MCF 10A (cell line): ENCODE data around the gene ZNF362. TPM values are rescaled to one million over a fixed set of nuclear protein-coding genes. Genes with fewer than 3 reads are reported as not detected.

Experiments used
- BruUV-seq: library from RNA; stranded (reverse); fragments of 400-500 nt; replicated peaks from 2 replicates; lab custom pipeline; 2021; lab: Mats Ljungman, UMichigan
- CTCF ChIA-PET: fragments of 300-600 bp; sonication (Branson Sonifier 250); formaldehyde crosslinking; extraction: SDS; loops from one replicate; lab custom pipeline; 2021; ENCODE audit warnings: antibody characterized with exemption, inconsistent platforms; lab: Yijun Ruan, JAX
- POLR2A ChIA-PET: fragments of 300-600, 350-650 bp; sonication (Branson Sonifier 250); formaldehyde crosslinking; extraction: SDS; loops from one replicate; lab custom pipeline; 2020; ENCODE audit warnings: antibody characterized with exemption, inconsistent platforms; lab: Yijun Ruan, JAX
- DNase-seq: peaks from one replicate; pipeline ENCODE4 v3.0.0-alpha.2; 2018; ENCODE audit not compliant: unreplicated experiment
- H3K27ac Mint-ChIP-seq: one replicate; pipeline ENCODE4 v1.8.0; 2022; ENCODE audit warnings: mild to moderate bottlenecking, low read depth, mixed read lengths; ENCODE audit not compliant: unreplicated experiment
- H3K27me3 Mint-ChIP-seq: one replicate; pipeline ENCODE4 v1.8.0; 2022; ENCODE audit warnings: mixed read lengths; ENCODE audit not compliant: insufficient read depth, unreplicated experiment
- H3K36me3 Mint-ChIP-seq: one replicate; pipeline ENCODE4 v1.8.0; 2022; ENCODE audit warnings: mild to moderate bottlenecking, moderate library complexity, mixed read lengths; ENCODE audit not compliant: insufficient read depth, unreplicated experiment
- H3K4me1 Mint-ChIP-seq: one replicate; pipeline ENCODE4 v1.8.0; 2022; ENCODE audit warnings: mixed read lengths; ENCODE audit not compliant: insufficient read depth, unreplicated experiment
- H3K4me3 Mint-ChIP-seq: one replicate; pipeline ENCODE4 v1.8.0; 2022; ENCODE audit warnings: mild to moderate bottlenecking, moderate library complexity, mixed read lengths; ENCODE audit not compliant: unreplicated experiment
- H3K9me3 Mint-ChIP-seq: one replicate; pipeline ENCODE4 v1.8.0; 2022; ENCODE audit warnings: mixed read lengths; ENCODE audit not compliant: unreplicated experiment
- CTCF ChIP-seq: fragments of 200-600 bp; IDR thresholded peaks from one replicate; pipeline ENCODE4 v1.8.0; 2022; ENCODE audit warnings: antibody characterized with exemption, mild to moderate bottlenecking; ENCODE audit not compliant: unreplicated experiment
- intact Hi-C: fragments of 100-400 bp; cut with micrococcal nuclease; formaldehyde crosslinking; loops from 2 replicates; pipeline ENCODE4 v1.14.1; 2022
- total RNA-seq: library from RNA; stranded (reverse); gene quantifications from 2 replicates; pipeline ENCODE4 v1.2.3, GENCODE V29; 2022

ZNF362 gene
- total RNA-seq, 1 experiment from 2014 or later, result 15.8 TPM

- Mint-ChIP-seq H3K4me1 (peaks cover 42% of the 10 kb centered on the region), H3K27ac (peak overlapping the region; percentile 27), H3K4me3 (no peak overlapping the region), H3K27me3 (no peaks in the 10 kb centered on the region), H3K36me3 (peaks cover 100% of the 10 kb centered on the region), H3K9me3 (no peaks in the 10 kb centered on the region)
- ChIA-PET POLR2A (interaction anchor here (1.8 kb wide), 1 partner anchor 12 kb away, joined by 5 read pairs; no protein-coding TSS in a partner anchor), CTCF (interaction anchor here (1.1 to 1.6 kb wide), 2 partner anchors 29 to 41 kb away, joined by 3 to 4 read pairs; no protein-coding TSS in a partner anchor)
- intact Hi-C loops, result no loop called here
- BruUV-seq, result no TSS peak
- no peak for DNase-seq
- no peak for TF ChIP-seq CTCF
These were observed 70.5 kb downstream of the ZNF362 start for GRCh38 chr1:33326785-33327184.

- no peak overlapping the region for H3K4me3 Mint-ChIP-seq
- peak; percentile 98 for DNase-seq
- peaks cover 100% of the 10 kb centered on the region for H3K36me3 Mint-ChIP-seq
- ChIA-PET POLR2A (interaction anchor here (0.6 to 4.7 kb wide), 11 partner anchors 12 to 146 kb away, joined by 3 to 67 read pairs (median 4); partner anchors contain the start of gene TRIM62), CTCF (interaction anchor here (0.8 to 3.4 kb wide), 6 partner anchors 12 to 108 kb away, joined by 3 to 21 read pairs (median 4); partner anchors contain the start of gene PHC2)
- H3K27me3 Mint-ChIP-seq, result no peaks in the 10 kb centered on the region
- H3K4me1 Mint-ChIP-seq, result peaks cover 51% of the 10 kb centered on the region
- TF ChIP-seq CTCF, result no peak
- intact Hi-C loops, result loop anchor here (1.0 to 2.0 kb wide), 2 partner anchors 21 to 40 kb away; no protein-coding TSS in a partner anchor
- H3K27ac Mint-ChIP-seq, result peak overlapping the region; percentile 84
- no peaks in the 10 kb centered on the region for H3K9me3 Mint-ChIP-seq
- no TSS peak for BruUV-seq
These were observed 71.5 kb downstream of the ZNF362 start for GRCh38 chr1:33327587-33328325.

GRCh38 chr1:33328817-33329216 lies 72.5 kb downstream of the ZNF362 start:
- TF ChIP-seq CTCF, result no peak
- DNase-seq, result no peak
- POLR2A ChIA-PET, result interaction anchor here (0.6 to 4.7 kb wide), 4 partner anchors 11 to 475 kb away, joined by 3 to 67 read pairs (median 32); no protein-coding TSS in a partner anchor
- H3K36me3 Mint-ChIP-seq, result peaks cover 100% of the 10 kb centered on the region
- H3K4me1 Mint-ChIP-seq, result peaks cover 61% of the 10 kb centered on the region
- CTCF ChIA-PET, result interaction anchor here (0.5 to 3.4 kb wide), 7 partner anchors 11 to 144 kb away, joined by 3 to 21 read pairs (median 3); partner anchors contain the start of gene ZSCAN20
- peak overlapping the region; percentile 84 for H3K27ac Mint-ChIP-seq
- intact Hi-C loops, result loop anchor here (1.0 to 2.0 kb wide), 2 partner anchors 20 to 38 kb away; no protein-coding TSS in a partner anchor
- no TSS peak for BruUV-seq
- H3K9me3 Mint-ChIP-seq, result no peaks in the 10 kb centered on the region
- no peak overlapping the region for H3K4me3 Mint-ChIP-seq
- no peaks in the 10 kb centered on the region for H3K27me3 Mint-ChIP-seq
